ENCODE measurements around the gene SUCLG2. TPM values are rescaled to one million over a fixed set of nuclear protein-coding genes. Genes with fewer than 3 reads are reported as not detected.

SUCLG2 gene
- polyA plus RNA-seq, 1 experiment, result 21.3 TPM

GRCh38 chr3:67524046-67524445, 130.4 kb downstream of the SUCLG2 start:
- DNase-seq (ENCODE audit: low read depth), result no peak
- H3K27me3 ChIP-seq (ENCODE audit: control insufficient read depth, insufficient read depth, low read length), result no peaks in the 10 kb centered on the region
- TF ChIP-seq, protein P1, sequence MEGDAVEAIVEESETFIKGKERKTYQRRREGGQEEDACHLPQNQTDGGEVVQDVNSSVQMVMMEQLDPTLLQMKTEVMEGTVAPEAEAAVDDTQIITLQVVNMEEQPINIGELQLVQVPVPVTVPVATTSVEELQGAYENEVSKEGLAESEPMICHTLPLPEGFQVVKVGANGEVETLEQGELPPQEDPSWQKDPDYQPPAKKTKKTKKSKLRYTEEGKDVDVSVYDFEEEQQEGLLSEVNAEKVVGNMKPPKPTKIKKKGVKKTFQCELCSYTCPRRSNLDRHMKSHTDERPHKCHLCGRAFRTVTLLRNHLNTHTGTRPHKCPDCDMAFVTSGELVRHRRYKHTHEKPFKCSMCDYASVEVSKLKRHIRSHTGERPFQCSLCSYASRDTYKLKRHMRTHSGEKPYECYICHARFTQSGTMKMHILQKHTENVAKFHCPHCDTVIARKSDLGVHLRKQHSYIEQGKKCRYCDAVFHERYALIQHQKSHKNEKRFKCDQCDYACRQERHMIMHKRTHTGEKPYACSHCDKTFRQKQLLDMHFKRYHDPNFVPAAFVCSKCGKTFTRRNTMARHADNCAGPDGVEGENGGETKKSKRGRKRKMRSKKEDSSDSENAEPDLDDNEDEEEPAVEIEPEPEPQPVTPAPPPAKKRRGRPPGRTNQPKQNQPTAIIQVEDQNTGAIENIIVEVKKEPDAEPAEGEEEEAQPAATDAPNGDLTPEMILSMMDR (IDR thresholded peaks at IDR 0.05; ENCODE audit: insufficient read depth, low read depth, low read length), result no peak
- H3K36me3 ChIP-seq (ENCODE audit: control insufficient read depth, insufficient read depth, low read length), result no peaks in the 10 kb centered on the region
- ChIA-PET POLR2A (no interaction called here), CTCF (interaction anchor here (0.9 kb wide), 1 partner anchor 9 kb away, joined by 3 read pairs; no protein-coding TSS in a partner anchor)
- no peak overlapping the region for H3K4me3 ChIP-seq (ENCODE audit: low read depth, low read length)

DNA sequence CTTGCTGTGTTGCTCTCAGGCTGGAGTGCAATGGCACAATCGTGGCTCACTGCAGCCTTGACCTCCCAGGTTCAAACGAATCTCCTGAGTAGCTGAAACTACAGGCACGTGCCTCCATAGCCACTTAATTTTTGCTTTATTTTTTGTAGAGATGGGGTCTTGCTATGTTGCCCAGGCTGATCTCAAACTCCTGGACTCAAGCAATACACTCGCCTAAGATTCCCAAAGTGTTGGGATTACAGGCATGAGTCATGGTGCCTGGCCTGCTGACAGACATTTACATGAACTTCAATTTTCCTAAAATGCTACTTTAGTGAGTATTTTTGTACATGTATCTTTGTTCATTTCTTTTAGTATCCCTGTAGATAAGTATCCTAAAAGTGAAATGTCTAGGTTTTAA, 132.3 kb downstream of the SUCLG2 start:
- no peaks in the 10 kb centered on the region for H3K36me3 ChIP-seq (ENCODE audit: control insufficient read depth, insufficient read depth, low read length)
- TF ChIP-seq, protein P1 (IDR thresholded peaks at IDR 0.05; ENCODE audit: insufficient read depth, low read depth, low read length), result no peak
- no peaks in the 10 kb centered on the region for H3K27me3 ChIP-seq (ENCODE audit: control insufficient read depth, insufficient read depth, low read length)
- DNase-seq (ENCODE audit: low read depth), result no peak
- ChIA-PET CTCF (no interaction called here), POLR2A (no interaction called here)
- H3K4me3 ChIP-seq (ENCODE audit: low read depth, low read length), result no peak overlapping the region

GRCh38 chr3:67521053-67521646, 133.3 kb downstream of the SUCLG2 start:
- no peak overlapping the region for H3K4me3 ChIP-seq (ENCODE audit: low read depth, low read length)
- H3K36me3 ChIP-seq (ENCODE audit: control insufficient read depth, insufficient read depth, low read length), result no peaks in the 10 kb centered on the region
- TF ChIP-seq, protein P1 (IDR thresholded peaks at IDR 0.05; ENCODE audit: insufficient read depth, low read depth, low read length), result no peak
- ChIA-PET POLR2A (no interaction called here), CTCF (no interaction called here)
- no peak for DNase-seq (ENCODE audit: low read depth)
- no peaks in the 10 kb centered on the region for H3K27me3 ChIP-seq (ENCODE audit: control insufficient read depth, insufficient read depth, low read length)

DNA sequence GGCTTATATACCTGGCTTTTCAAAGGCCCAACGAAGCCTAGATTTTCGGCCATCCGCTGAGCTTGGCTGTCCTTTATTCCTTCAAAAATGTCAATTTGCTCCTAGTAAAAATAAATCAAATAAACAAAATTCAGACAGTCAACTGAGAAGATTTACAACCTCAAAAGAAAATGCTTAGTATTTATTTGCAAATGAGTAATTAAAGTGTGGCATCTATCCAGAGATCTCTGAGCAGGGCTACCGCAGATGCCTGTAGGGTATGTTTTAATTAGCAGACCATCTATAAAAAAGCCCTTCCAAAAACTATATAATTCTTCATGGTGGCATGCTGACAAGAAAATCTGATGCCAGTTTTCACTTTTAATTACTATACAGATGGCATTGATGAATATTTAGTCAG, 136.2 kb downstream of the SUCLG2 start:
- TF ChIP-seq, protein P1 (IDR thresholded peaks at IDR 0.05; ENCODE audit: insufficient read depth, low read depth, low read length), result no peak
- POLR2A ChIA-PET, result no interaction called here

GRCh38 chr3:67517781-67518180, 136.6 kb downstream of the SUCLG2 start:
- Histone ChIP-seq H3K4me3 (ENCODE audit: low read depth, low read length) (no peak overlapping the region), H3K36me3 (ENCODE audit: control insufficient read depth, insufficient read depth, low read length) (no peaks in the 10 kb centered on the region), H3K27me3 (ENCODE audit: control insufficient read depth, insufficient read depth, low read length) (no peaks in the 10 kb centered on the region)
- TF ChIP-seq, protein P1 (IDR thresholded peaks at IDR 0.05; ENCODE audit: insufficient read depth, low read depth, low read length), result no peak
- CTCF ChIA-PET, result interaction anchor here (0.7 kb wide), 1 partner anchor 8 kb away, joined by 3 read pairs; no protein-coding TSS in a partner anchor
- no peak for DNase-seq (ENCODE audit: low read depth)
- POLR2A ChIA-PET, result interaction anchor here (0.6 kb wide), 1 partner anchor 163 kb away, joined by 3 read pairs; no protein-coding TSS in a partner anchor

More for the DNA sequence above, 136.2 kb downstream of the SUCLG2 start:
- no peak for DNase-seq (ENCODE audit: low read depth)
- CTCF ChIA-PET, result no interaction called here
- Histone ChIP-seq H3K4me3 (ENCODE audit: low read depth, low read length) (no peak overlapping the region), H3K27me3 (ENCODE audit: control insufficient read depth, insufficient read depth, low read length) (no peaks in the 10 kb centered on the region), H3K36me3 (ENCODE audit: control insufficient read depth, insufficient read depth, low read length) (no peaks in the 10 kb centered on the region)
